Endometrial microvascular endothelial cells (primary cell): ENCODE measurements around the gene MTTP. TPM values are rescaled to one million over a fixed set of nuclear protein-coding genes. Genes with fewer than 3 reads are reported as not detected.

Experiments used
- in situ Hi-C: cut with HindIII; loops from 2 replicates; pipeline ENCODE4 v1.10.0; 2017; ENCODE audit warnings: low sequenced_read_pairs, low pct_unique_long_range_greater_than_20kb; ENCODE audit errors: inconsistent ontology term
- total RNA-seq: library from RNA; depleted of rRNA; stranded (reverse); fragments of >200 nt; gene quantifications from one replicate; pipeline ENCODE4 v1.2.3, GENCODE V29; 2015; ENCODE audit errors: inconsistent ontology term

MTTP gene
- total RNA-seq, 1 donor from 2014 or later: not detected

- in situ Hi-C loops: no loop called here
Measured at GRCh38 chr4:99633772-99634171, 59.1 kb downstream of the MTTP start.

DNA sequence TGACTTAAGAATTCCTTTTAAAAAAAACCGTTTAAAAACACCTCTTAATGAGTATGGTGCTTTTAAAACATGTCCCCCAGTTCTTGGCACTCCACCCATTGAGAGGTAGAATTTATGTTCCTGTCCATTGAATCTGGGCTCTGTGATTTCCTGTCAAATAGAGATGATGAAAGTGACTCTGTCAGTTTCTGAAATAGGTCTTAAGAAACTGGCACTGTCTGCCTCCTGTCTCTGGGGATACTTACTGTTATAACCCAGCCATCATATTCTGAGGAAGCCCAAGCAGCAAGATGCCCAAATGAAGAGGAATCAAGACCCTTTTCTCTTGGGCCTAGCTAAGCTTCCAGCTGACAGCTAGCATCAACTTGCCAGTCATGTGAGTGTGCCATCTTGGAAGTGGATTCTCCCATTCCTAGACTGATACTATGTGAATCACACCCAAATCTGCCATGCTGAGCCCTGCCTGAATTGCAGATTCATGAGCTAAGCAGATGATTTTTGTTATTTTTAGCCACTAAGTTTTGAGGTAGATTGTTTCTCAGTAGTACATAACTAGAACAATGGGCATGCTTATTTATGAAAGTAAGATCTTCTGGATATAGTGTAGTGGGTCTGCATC, 60.2 kb downstream of the MTTP start:
- in situ Hi-C loops: no loop called here

DNA sequence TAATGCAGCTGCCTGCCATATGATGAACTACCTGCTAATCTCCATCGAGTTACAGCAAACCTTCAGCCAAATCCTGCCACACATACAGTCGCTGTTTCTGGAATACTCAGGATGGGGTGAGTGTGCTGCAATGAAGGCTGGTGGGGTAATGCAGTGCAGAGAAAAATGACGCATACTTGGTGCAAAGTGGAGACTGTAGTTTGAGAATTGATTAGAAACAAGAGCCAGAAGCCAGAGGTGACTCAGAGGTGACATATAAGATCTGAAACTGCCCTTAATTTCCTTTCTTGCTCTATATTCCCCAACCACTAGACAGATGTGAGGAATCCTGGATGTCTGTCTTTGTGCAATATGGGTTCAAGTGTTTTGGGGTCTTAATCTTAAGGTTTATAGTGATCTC, 61.0 kb downstream of the MTTP start:
- in situ Hi-C loops: no loop called here

DNA sequence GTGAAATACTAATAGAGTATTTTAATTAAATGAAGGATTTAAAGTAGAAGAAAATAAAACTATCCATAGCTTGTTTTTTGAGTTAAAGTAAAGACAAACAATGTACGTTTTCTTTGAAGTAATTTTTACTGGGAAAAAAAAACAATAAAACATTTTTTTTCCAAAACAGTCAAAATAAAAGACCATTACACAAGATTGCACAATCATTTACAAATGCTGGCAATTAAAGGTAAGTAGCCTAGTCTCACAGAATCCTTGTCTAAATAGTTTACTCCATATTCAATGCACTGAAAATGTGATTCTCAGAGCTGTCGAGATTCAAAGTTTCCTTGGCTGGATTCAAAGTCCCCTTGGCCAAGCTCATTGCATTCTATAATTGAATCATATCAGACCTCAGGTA, 61.8 kb downstream of the MTTP start:
- in situ Hi-C loops: no loop called here

DNA sequence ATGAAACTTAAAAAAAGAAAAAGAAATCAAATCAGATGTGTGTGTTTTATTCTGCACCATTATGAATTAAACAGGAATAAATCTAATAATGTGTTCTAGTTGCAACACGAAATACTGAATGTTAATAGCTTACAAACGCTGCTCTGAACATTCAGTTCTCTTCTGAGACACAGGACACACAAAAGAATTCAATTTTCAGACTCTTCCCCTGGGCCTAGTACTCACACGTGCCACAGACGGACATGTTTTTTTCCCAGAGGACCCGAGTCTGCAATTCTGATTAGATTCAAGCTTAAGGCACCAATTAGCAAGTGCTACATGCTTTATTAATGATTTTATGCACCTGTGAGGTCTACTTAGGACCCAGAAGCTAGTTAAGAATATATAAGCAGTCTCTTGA, 62.5 kb downstream of the MTTP start:
- in situ Hi-C loops: no loop called here

DNA sequence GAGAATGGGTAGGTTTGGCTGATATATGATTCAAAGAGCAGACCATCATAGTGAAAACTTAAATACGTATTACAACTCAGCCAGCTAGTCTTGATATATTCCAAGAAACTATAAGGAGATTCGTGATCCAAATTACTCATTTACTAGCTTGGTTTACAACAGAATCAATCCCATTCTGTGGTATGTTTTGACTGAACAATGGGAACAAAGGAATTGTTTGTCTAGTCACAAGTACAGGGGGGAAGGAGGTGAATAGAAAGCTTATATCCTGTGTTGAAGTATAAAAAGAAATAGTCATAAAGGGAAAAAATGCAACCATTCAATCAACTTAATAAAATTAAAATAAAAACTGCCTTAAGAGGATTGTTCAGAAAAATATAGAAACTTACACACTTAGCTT, 66.1 kb downstream of the MTTP start:
- in situ Hi-C loops: no loop called here

DNA sequence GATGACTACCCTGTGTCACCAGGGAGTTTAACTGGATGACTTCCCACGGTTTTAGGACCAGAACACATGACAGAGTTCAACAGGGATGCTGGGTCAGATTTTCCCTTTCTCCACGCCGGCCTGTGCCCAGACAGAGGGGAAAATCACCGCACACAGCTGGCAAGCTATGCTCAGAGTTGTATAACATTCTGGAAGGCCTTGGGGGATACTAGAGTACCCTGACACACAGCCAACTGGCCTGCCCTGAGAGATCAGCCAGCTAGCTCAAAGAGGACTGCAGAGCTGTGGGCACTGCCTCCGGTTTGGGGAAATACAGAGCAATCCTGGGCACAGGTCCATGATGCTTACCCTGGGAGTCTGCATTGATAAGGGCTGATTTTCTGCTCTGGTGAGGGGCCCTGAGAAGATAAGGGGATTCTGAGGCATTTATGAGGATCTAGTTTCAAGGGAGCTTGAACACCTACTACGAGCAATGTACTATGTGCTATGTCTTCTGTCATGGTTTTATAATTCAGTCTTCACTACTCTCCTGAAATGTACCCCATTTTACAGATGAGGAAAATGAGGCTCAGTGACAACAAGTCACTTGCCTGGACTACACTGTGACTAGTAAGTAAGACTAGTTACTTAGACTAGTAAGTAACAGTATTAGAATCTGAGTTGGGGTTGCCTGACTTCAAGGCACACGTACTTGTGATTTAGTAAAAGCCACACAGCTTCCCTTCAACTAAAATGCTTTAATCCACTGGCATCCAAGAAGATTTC, 68.3 kb downstream of the MTTP start:
- in situ Hi-C loops: no loop called here

DNA sequence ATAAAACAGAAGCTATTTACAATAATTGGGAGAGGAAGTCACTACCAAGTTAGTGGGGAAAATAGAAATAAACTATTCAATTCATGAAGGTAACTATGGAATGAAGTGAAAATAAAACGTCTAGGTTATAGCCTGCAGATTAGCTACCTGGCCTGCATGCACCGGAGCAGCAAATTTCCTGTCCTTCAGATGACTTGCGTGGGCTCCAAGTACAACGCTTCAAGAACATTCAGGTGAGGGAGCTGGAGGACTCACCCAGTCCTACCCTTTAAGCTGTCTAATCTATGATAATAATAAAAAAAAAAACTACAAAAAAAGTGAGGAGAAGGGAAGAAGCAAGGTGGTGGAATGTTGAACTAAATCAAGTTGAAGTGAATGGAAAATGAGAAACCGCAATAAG, 69.8 kb downstream of the MTTP start:
- in situ Hi-C loops: no loop called here

GRCh38 chr4:99645036-99645435, 70.4 kb downstream of the MTTP start:
- in situ Hi-C loops: no loop called here

- in situ Hi-C loops: no loop called here
Measured at GRCh38 chr4:99645638-99646037, 71.0 kb downstream of the MTTP start.

DNA sequence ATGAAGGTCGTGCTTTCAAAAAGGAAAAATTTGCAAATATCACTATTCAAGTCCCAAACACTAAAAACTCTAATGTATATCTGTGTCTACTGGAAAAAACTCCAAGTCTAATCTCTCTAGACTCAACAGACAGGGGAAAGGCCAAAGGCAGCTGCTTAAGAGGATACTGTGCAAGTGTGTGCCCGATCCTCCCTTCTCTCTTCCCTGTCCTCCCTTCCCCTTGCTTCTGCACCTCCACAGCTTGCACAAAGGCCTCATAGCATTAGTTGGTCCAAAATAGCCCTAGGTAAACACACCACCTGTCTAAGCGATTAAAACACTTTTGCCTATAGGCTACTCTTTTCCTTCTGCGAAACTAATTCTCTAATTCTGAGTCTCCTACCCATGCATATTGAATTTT, 72.4 kb downstream of the MTTP start:
- in situ Hi-C loops: no loop called here

DNA sequence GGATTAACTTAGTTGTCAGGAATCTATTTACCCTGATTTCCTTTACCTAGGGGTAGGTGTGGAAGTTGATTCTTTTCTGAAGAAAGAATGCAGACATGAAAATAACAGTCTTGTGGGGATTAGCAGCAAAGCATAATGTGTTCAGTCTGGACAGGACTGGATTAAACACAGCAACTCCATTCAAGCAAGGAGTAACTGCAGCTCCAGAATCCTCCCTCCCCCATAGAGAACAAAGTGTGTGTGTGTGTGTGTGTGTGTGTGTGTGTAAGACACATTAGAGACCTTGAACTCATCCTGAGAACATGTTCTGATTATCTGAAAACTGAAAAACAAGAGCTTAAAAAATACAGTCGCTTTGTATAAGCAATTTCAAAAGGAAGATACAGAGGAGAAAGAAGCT, 73.7 kb downstream of the MTTP start:
- in situ Hi-C loops: no loop called here

- in situ Hi-C loops: no loop called here
Measured at GRCh38 chr4:99649208-99649607, 74.6 kb downstream of the MTTP start.

GRCh38 chr4:99649778-99650177, 75.2 kb downstream of the MTTP start:
- in situ Hi-C loops: no loop called here

DNA sequence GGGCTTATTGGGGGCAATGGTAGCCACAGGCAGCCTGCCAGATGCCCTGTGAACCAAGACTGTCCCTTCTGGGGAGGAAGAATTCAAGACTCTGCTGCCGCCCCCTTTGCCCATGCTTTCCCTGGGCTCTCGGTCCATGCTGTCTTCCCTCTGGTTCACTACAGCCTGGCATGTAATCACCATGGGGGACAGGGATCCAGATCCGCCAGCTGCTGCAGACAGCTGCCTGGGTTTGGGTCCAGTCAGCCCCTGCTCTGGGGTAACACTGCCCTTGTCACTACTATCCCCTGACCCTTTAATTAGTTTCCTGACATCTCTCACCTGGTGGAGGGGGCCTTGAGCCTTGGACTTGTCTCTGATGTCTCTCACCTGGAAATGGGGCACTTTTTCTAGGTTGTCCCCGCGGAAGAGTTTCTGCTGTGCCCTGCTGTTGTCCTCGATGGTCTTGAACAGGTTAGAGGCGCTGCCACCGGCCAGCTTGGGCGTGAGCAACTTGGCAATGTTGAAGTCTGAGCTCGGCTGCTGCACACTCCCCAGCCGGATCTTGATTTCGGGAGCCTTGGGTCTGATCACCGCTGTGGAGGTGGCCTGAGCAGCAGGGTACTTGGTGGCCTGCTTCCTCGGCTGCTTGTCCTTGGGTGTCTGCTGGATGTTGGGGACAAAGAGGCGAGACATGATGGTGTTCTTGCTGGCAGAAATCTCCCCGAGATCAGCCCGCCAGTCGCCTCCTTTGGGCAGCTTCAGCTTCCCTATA, 76.6 kb downstream of the MTTP start:
- in situ Hi-C loops: no loop called here

DNA sequence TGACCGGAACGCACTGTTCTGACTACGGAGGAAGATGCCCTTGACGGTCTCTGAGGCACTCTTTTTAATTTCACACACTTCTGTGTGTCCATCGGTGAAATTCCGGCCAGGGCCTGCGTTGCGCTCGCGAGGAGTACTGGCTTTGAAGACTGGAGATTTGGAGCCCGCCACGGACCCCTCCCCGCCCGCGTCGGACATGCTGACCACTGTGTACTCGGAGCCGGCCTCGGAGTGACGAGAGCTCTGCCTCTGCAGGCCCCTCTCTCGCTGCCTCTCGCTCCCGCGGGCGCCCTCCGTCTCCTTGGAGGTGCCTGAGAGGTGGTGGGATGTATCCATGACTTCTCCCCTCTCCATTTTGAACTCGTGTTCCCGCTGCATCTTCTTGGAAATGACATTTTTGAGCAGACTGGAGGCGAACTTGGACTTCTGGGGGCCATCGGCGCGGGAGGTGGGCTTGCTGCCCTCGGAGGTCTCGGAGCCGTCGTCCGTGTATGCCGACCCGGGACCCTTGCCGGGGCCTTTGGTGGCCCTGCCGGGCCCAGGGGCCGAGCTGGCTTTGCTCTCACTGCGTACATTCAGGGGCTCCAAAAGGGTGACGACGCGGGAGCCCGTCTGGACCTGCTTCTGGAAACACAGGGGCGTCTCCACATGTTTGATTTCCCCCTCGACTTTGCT, 77.3 kb downstream of the MTTP start:
- in situ Hi-C loops: no loop called here

DNA sequence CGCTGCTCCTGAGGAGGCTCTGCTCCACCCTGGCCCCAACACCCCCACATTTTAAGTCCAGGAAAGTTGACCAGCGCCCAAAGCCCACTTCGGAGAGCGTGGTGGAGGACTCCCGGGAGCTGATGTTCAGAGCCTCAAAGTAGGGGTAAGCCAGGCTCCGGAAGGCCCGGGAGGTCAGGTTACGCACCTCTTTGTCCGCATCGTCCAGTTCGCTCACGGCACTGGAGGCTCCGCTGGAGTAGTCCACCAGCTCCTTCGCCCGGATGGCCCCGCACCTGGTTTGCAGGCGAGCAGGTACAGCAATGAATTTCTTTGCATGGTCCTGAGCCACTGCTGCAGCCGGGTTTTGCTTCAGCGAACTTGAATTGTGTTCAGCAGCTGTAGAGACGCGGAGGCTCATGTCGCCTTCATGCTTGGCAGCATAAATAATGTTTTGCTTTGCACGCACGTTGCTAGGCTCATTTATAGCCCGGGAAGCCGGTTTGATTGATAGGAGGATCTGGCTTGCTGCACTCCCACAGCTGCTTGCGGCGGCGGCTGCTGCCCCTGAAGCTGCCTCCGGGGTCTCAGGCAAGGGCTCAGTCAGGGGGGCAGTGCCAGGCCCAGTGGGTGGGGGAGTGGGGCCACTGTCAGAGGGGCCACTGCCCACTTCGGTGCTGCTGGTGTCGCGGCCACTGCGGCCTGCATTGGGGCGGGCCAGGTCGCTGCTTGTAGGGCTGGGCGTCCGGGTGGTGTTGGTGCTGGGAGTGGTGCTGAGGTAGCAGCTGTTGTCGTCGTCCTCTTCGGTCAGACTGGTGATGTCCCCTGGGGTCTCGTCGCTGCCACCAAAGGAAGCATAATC, 78.2 kb downstream of the MTTP start:
- in situ Hi-C loops: no loop called here

- in situ Hi-C loops: no loop called here
Measured at GRCh38 chr4:99653916-99654315, 79.3 kb downstream of the MTTP start.

GRCh38 chr4:99654361-99654761, 79.7 kb downstream of the MTTP start:
- in situ Hi-C loops: no loop called here
